AG10803 (cell line): ENCODE results near the gene OXGR1.

Experiments used
- DNase-seq: peaks from one replicate; pipeline ENCODE4 v3.0.0; 2010; ENCODE audit warnings: low read depth
- H3K4me3 ChIP-seq: 2 replicates; pipeline ENCODE4 v1.5.1; 2011; ENCODE audit warnings: mild to moderate bottlenecking, low read length, control low read depth
- CTCF ChIP-seq: conservative IDR thresholded peaks from 2 replicates; pipeline ENCODE4 v1.5.1; 2011; ENCODE audit warnings: mild to moderate bottlenecking, low read length, control low read depth, inconsistent platforms

The OXGR1 gene

GRCh38 chr13:97023117-97023516 is 28.8 kb upstream of the OXGR1 start:
- TF ChIP-seq CTCF, result no peak
- H3K4me3 ChIP-seq, result no peak overlapping the region
- DNase-seq, result no peak

- no peak for TF ChIP-seq CTCF
- DNase-seq, result no peak
- no peak overlapping the region for H3K4me3 ChIP-seq
Observed at GRCh38 chr13:97021241-97021640, 27.0 kb upstream of the OXGR1 start.

GRCh38 chr13:97020689-97021240 is 26.5 kb upstream of the OXGR1 start:
- DNase-seq, result no peak
- no peak for TF ChIP-seq CTCF

GRCh38 chr13:97020194-97020593 is 25.9 kb upstream of the OXGR1 start:
- no peak overlapping the region for H3K4me3 ChIP-seq
- no peak for DNase-seq
- no peak for TF ChIP-seq CTCF

More at GRCh38 chr13:97020689-97021240, 26.5 kb upstream of the OXGR1 start:
- no peak overlapping the region for H3K4me3 ChIP-seq

- DNase-seq, result peak; percentile 9
- no peak overlapping the region for H3K4me3 ChIP-seq
- no peak for TF ChIP-seq CTCF
Observed at GRCh38 chr13:97019236-97019635, 25.0 kb upstream of the OXGR1 start.

GRCh38 chr13:97018029-97018819 is 23.9 kb upstream of the OXGR1 start:
- TF ChIP-seq CTCF, result peak; percentile 99
- H3K4me3 ChIP-seq, result no peak overlapping the region
- DNase-seq, result peak; percentile 58

GRCh38 chr13:97017322-97017721 is 23.0 kb upstream of the OXGR1 start:
- no peak overlapping the region for H3K4me3 ChIP-seq
- no peak for TF ChIP-seq CTCF
- no peak for DNase-seq
